GM20431 (cell line): Measurements from ENCODE around the gene HEXIM2.

Experiments used
- in situ Hi-C: fragments of 300-500 bp; cut with MseI, MboI; formaldehyde crosslinking; loops from one replicate; pipeline ENCODE4 v1.15.0; 2020; ENCODE audit warnings: low sequenced_read_pairs; ENCODE audit not compliant: unreplicated experiment

HEXIM2 gene, protein sequence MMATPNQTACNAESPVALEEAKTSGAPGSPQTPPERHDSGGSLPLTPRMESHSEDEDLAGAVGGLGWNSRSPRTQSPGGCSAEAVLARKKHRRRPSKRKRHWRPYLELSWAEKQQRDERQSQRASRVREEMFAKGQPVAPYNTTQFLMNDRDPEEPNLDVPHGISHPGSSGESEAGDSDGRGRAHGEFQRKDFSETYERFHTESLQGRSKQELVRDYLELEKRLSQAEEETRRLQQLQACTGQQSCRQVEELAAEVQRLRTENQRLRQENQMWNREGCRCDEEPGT

DNA sequence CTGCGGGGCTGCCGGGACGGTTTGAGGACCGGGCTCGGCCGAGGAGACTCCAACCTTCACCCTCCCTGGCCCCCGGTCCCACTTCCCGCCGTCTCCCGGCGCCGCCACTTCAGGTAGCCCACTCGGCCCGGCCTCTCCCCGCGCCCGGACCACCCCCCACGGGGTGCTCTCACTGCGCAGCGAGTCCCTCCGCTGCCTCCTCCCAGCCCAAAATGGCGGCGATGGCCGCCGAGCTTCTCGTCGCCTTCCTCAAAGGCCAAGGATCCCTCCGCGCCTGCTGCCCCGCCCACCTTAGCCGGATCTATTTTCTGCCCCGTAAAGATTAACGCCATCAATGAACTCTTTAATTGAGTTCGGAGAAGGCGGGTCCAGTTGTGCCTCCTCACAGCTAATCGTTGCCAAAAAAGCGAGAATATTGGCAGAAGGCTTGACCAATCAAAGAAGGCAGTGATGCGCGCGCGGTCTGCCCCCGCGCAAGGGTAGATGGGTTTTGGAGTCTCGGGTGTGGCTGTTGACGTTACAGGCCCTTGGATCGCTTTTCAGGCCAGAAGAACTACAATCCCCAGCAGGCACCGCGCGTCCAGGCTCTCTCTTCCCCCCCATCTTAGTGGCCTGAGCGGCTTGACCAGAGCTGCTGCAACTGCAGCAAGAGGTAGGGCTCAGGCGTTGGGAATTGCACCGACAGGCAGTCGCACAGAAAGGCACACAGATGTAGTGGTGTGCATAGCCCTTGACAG, at the start of gene HEXIM2:
Gene HEXIM2 (plus strand): TSS at position 588 of the 737 bp plus-strand sequence. CDS start 919 bp downstream, outside the sequence.
- in situ Hi-C loops = no loop called here

DNA sequence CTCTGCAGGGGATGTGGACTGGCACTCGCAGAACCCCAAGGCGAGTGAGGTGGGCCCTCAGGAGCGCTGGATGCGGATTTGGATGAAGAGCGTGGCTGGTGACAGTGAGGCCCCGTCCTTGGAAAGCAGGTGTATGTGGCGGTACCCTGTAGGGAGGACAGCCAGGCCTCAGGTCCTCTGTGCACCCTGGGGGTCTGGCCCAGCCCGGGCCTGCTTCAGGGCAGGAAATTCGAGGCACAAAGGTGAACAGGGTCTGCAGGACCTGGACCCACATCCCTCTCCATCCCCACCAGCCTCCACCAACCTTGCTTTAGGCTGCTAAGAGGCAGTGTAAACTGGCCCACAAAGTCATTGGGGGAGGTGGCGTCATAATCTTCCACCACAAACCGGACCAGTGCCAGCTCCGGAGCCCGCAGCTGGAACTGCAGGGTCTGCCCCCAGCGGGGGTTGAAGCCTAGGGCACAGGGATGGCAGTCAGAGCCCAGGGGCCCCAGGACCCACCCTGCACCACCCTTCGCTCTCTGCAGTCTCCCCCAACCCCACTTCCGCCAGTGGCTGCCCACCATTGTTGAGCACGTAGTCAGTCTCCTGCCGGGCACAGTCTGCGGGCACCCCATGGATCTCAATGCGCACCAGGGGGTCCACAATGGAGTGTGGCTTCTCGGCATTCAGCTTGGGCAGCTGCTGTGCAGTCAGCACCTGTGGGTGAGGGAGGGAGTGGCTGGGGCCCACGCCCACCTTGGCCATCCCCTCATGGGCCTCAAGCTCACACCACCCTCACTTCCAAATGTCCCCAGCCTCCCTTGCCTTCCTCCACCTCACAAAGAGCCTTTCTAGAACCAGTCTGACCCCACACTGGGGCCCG, 48.9 kb upstream of the HEXIM2 start:
- in situ Hi-C loops = loop anchor here (25.0 kb wide), 1 partner anchor 200 kb away; the partner anchor contains the start of gene GFAP

DNA sequence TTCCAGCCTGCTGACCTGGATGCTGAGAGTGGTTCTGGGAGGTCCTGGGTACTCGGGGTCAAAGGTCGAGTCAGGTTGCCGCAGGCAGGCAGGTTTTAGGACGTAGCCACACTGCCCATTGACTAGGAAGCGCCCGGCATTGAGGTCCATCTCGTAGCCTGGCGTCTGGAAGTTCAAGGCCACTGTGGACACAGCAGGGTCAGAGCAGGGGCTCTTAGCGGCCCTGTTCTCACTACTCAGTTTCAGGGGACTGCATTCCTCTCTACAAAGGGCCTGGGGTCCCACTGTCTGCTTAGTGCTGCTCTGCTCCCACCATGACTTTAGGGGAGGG, 48.3 kb upstream of the HEXIM2 start:
- in situ Hi-C loops = loop anchor here (25.0 kb wide), 1 partner anchor 201 kb away; the partner anchor contains the start of gene GFAP

DNA sequence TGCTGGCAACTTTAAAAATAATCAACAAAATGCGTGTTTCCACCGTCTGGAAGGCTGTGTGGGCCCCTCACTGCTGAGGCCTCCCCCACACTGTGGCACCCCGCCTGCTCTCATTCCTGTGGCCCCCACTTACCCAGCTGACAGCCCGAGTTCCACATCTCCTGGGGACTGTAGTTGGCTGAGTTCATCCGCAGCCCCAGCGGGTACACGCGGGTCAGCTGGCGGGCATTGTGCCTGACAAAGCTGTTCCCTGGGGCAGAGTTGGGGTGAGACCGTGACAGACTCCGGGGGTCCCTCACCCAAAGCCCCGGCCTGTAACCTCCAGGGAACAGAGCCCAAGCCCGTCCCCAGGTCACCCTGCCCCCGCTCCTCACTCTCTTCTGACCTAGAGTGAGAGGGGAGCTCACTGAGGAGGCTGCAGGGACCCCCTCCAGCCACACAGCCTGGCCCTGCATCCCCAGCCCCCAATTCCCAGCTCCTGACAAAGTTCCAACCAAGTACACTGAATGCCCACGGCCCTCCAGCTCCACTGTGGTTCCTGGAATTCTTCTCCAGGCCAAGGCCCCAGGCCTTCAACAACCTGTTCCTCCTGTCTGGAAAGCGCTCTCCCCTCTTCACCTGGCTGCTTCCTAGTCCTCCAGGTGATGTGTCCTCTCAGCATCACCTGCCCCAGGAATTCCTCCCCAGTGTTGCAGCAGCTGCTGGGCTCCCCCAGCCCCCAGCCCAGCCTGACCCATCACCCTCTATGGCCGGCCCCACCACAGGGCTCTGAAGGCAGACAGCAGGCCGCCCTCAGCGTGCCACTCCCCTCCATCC, 47.4 kb upstream of the HEXIM2 start:
- in situ Hi-C loops = loop anchor here (25.0 kb wide), 1 partner anchor 202 kb away; the partner anchor contains the start of gene GFAP

DNA sequence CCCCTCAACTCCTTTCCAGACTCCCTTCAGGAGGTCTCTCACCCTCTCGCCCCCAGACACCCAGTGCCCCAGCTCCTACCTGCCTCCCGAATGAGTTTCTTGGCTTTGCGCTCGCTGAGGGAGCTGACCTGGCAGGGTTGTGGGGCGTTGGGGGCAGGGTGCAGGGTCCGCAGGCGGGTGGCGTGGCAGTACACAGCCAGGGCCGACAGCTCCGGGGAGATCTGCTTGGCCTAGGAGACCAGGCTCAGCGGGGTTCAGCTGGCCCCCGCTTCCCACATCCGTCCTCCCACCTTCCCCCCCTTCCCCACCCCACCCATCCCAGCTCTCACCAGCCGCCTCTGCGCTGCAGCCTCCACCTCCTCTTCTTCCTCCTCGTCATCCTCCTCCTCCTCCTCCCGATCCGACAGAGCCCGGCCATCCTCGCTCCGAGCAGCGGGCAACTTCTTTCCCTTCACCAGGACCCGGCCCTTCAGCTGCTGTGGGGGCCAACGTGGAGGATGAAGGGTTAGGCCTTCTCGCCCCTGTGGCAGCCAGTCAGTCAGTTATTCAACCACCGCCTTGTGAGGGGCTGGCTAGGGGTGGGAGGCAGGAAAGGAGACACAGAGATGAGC, 46.6 kb upstream of the HEXIM2 start:
- in situ Hi-C loops = loop anchor here (25.0 kb wide), 1 partner anchor 203 kb away; the partner anchor contains the start of gene GFAP

DNA sequence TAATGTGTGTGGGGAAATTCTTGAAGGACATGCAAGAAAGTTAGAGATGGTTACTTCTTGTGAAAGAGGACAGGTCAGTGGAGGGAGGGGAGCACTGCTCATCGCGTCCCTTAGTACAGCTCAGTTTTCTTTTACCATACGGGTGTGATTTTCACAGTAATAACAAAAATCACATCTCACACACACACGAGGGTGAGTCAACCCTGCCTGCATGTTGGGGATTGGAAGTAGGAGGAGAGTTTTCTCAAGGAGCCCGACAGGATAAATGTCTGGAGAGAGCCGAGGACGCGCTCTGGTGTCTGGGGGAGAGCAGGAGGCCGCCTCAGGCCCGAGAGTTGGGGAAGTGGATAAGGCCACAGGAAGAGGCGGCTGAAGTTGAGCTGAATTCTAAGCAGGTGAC, 45.8 kb upstream of the HEXIM2 start:
- in situ Hi-C loops = loop anchor here (25.0 kb wide), 1 partner anchor 204 kb away; the partner anchor contains the start of gene GFAP

DNA sequence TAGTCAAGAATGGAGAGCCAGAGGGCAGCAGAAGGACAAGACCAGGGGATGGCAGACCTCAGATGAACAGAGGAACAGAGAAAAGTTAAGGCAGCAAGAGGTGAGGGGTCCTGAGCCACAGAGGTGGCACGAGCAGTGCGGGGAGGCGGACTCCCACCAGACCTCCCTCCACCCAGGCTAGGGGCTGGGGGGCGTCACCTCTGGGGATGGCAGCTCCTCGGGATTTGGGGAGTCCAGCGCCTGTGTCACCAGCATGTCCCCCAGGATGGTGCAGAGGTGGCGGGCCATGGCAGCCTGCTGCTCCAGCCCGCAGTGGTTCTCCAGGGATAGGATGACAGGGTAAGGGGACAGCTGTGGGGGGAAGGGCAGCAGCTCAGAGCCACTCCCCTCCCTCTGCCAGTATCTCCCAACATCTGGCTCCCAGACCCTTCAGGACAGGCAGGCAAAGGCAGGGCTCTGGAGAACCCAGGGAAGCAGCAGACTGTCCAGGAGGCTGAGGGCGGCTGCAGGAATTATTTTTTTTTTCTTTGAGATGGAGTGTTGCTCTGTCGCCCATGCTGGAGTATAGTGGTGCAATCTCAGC, 45.1 kb upstream of the HEXIM2 start:
- in situ Hi-C loops = loop anchor here (25.0 kb wide), 1 partner anchor 204 kb away; the partner anchor contains the start of gene GFAP

DNA sequence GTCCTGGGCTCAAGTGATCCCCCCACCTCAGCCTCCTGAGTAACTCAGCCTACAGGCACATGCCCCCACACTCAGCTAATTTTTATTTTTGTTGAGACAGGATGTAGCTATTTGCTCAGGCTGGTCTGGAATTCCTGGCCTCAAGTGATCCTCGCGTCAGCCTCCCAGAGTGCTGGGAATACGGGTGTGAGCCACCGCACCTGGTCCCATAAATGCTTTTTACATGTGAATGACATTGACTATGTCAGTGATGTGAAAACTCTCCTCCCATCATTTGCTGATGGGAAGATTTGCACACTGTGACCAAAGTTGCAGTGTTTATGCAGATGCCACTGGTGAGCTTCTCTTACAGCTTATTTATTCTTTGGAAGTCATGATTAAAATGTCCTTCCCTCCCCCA, 44.3 kb upstream of the HEXIM2 start:
- in situ Hi-C loops = loop anchor here (25.0 kb wide), 1 partner anchor 205 kb away; the partner anchor contains the start of gene GFAP

DNA sequence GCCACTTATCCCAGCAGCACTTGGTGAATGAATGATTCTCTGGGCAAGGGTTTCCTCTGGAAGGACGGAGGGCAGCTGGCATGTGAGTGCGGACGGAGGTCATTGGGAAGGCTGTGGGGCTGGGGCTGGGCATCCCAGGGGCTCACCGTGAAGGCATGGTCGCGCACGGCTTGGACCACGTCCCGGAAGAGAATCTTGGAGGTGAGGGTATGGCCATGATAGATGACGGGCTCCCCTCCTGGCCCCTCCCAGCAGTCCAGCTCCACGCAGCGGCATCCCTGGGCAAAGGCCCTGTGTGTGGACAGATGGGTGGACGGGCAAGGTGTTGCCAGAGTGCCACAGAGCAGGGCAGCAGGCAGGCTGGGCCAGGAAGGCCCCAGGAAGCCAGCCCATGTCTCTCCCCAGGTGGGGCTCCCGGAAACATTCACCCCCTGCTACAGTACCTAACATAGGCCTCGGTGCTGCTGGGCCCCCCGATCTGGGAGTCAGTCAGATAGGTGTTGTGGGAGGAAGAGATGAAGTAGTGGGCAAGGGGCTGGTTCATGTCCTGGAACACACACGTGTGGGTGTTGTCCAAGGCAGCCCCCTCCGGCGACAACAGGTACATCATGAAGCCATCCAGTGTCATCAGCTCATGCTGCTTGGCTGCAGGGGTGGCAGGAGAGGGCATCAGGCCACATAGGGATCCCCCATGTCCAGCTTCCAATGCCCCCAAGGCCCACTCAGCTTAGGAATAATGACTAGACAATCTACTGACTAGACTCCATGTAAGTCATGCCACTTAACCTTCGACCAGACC, 43.6 kb upstream of the HEXIM2 start:
- in situ Hi-C loops = loop anchor here (25.0 kb wide), 1 partner anchor 206 kb away; the partner anchor contains the start of gene GFAP

DNA sequence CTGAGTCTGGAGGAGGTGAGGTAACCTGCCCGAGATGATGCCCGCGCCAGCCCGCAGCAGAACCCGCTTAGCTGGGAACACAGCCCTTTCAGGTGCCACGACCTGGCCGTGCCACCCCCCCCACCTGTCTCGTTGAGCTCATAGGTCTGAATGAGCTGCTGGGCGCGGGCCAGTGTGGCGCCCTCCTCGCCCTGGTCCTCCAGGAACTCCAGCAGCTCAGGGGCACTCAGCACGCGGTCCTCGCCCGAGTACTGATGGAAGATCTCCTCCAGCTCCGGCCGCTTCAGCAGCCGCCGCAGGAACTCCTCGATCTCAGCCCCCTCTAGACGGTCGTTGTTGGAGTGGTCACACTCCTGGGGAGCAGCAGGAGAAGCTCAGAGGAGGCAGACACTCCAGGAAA, 43.0 kb upstream of the HEXIM2 start:
- in situ Hi-C loops = loop anchor here (25.0 kb wide), 1 partner anchor 206 kb away; the partner anchor contains the start of gene GFAP

DNA sequence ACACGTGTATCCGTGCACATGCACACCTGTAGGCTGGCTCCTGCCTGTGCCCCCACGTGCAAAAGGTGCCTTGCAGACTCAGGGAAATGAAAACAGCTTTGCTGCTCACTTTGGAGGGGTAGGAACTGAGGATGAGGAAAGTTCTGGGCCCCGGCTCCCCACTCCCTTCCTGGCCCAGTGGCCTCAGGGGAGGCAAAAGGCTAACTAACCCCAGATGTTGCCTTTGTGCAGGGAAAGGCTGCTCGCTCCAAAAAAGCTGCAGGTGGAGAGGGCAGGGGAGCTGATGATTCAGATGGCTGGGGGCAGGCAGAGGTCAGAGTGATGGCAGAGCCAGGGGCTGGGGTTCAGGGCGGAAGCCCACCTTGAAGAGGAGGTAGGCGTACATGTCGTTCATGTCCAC, 41.7 kb upstream of the HEXIM2 start:
- in situ Hi-C loops = loop anchor here (25.0 kb wide), 1 partner anchor 208 kb away; the partner anchor contains the start of gene GFAP

DNA sequence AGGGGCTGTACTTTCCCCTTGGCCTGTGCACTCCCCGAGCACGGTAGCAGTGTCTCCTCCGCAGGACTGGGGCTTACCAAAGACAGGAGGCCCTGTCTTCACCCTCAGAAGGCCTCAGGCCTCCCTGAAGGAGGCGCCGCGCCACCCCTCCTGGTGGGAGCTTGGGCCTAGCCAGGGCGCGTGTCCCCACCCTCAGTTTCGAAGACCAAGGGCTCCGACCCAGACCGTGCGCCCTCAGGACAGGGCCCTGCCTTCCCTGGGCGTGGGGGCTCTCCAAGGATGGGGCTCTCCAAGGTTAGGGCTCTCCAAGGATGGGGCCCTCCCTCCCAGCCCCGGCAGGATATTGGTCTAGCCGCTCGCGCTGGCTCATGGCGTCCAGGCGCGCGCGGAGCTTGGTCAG, 41.1 kb upstream of the HEXIM2 start:
- in situ Hi-C loops = loop anchor here (25.0 kb wide), 1 partner anchor 208 kb away; the partner anchor contains the start of gene GFAP

DNA sequence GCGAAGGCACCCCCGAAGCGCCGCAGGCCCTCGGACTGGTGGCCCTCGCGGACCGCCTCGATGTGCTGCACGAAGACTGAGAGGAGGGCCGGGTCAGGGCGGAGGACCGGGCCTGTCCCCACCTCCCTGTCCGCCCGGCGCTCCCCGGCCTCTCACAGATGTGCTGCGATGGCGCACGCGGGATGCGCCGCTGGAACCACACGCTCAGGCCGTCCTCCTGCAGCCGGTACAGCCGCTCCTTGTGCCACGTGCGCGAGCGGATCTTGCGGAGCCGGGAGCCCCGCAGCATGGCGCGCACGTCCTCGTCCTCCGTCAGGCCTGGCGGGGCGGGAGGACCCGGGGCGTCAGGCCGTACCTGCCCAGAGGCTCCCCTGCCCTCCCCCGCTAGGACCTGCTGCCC, 40.6 kb upstream of the HEXIM2 start:
- in situ Hi-C loops = loop anchor here (25.0 kb wide), 1 partner anchor 209 kb away; the partner anchor contains the start of gene GFAP

DNA sequence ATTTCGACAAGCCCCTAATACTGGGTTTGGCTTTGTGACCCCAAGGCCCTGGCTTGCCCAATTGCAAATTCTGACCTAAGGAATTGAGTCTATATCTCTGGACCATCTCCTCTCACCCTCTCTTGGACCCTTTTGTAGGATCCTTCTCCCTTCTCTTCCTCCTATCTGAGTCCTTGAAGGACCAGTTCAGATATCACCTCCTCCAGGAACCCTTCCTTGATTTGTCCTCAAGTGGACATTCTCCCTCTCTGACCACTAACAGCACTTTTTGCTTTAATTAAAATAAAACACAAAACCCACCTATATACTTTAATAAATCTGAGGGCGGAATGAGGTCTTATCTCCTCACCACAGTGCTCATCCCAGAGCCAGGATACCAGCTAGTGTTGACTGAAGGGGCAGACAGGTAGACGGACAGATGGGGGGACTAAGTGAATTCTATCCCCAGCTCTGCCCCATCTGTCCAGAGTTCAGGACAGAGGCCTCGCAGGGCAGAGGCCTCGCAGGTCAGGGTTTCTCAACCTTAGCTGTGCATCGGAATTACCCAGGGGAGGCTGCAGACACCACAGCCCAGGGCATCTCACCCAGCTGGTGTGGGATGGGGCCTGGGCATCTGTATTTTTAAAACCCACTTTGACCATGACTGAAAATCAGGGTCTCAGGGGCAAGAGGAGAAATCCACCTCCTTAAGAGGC, 38.5 kb upstream of the HEXIM2 start:
- in situ Hi-C loops = loop anchor here (25.0 kb wide), 1 partner anchor 211 kb away; the partner anchor contains the start of gene GFAP

DNA sequence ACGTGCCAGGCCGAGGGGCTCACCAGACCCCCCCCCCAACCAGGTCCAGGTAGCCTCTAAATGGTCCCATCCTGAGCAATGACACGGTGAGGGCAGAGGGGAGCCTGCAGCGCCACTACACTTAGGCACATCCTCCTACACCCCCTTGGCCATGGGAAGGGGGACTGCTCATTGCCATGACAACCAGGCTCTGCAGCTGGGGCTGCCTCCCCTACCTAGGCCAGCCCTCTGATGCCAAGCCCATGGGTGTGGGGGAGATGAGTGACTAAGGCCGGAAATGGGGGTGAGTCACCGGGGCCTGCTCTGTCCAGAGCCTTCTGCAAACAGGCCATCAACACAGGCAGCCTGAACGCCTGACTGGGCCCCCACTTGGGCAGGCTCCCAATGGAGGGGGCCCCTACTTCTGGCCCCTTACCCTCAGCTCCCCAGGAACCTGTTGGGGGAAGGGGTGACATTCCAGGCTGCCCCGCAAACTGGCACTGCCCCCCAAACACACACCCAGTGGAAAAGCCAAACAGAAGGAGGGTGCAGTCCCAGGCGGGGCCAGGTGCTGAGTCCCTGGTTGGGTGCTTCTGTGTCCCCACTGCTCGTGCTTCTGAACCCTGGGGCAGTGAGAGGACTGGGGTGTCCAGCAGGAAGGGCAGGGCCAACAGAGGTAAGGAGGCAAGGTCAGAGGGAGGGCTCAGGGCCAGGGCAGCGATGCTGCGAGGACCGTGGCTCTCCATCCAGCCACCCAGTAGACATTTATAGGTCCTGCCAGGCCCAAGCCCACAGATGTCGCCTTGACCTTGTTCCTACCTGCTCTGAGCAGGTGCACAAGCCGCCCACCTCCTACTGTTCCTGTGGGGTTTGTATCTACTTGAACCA, 37.5 kb upstream of the HEXIM2 start:
- in situ Hi-C loops = loop anchor here (25.0 kb wide), 1 partner anchor 212 kb away; the partner anchor contains the start of gene GFAP

DNA sequence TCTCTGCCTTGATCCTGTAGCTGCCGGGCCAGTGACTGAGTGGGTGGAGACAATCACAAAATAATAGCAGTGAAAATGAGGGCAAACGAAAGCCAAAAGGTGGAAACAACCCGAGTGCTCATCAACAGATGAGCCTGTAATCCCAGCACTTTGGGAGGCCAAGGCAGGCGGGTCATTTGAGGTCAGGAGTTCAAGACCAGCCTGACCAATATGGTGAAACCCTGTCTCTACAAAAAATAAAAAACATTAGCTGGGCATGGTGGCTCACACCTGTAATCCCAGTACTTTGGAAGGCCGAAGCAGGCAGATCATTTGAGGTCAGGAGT, 36.9 kb upstream of the HEXIM2 start:
- in situ Hi-C loops = loop anchor here (25.0 kb wide), 1 partner anchor 212 kb away; the partner anchor contains the start of gene GFAP
